GM19372 (cell line): ENCODE results near the gene ICE2.
"Not testable (repeated sequence)": the region's sequence is repeated elsewhere in the genome, so short reads cannot be mapped to it uniquely, and the experiment has no call there.

Experiments used
- ATAC-seq: cut with Tn5 transposase; IDR thresholded peaks from one replicate; pipeline ENCODE4 v1.9.1; 2021; ENCODE audit warnings: mild to moderate bottlenecking, low read depth, moderate library complexity; ENCODE audit not compliant: unreplicated experiment

Gene ICE2

DNA sequence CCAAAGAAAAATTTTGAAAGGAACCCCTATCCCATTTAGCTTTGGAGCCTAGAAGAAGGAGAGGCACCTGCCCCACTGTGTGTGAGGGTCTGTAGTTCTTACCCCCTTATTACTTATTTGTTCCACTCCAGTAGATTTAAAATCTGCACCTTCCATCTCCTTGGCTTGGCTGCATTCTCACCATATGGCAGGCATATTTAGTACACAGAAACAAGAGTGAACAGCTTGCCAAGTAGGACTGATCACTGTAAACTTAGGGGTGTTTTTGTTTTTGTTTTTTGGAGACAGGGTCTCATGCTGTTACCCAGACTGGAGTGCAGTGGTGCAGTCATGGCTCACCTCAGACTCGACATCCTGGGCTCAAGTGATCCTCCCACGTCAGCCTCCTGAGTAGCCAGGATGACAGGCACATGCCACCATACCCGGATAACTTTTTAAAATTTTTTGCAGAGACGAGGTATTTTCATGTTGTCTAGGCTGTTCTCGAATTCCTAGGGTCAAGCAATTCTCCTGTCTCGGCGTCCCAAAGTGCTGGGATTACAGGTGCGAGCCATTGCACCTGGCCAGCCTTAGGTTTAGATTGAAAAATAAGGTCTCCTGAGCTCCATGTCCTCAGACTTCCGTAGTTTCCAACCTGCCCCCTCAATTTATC is 67.0 kb downstream of the ICE2 start:
- ATAC-seq: no peak

DNA sequence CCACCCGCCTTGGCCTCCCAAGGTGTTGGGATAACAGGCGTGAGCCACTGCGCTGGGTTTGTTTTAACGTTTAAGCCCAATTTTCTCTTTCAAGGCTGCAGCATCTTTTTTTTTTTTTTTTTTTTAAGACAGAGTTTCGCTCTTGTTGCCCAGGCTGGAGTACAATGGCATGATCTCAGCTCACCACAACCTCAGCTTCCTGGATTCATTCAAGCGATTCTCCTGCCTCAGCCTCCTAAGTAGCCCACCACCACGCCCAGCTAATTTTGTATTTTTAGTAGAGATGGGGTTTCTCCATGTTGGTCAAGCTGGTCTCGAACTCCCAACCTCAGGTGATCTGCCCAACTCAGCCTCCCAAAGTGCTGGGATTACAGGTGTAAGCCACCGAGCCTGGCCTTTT is 68.6 kb downstream of the ICE2 start:
- ATAC-seq: not testable (repeated sequence)

- peak; percentile 59 for ATAC-seq
These were observed 70.4 kb downstream of the ICE2 start for GRCh38 chr15:60408463-60408981.

- ATAC-seq: no peak
These were observed 71.5 kb downstream of the ICE2 start for GRCh38 chr15:60407415-60407805.

DNA sequence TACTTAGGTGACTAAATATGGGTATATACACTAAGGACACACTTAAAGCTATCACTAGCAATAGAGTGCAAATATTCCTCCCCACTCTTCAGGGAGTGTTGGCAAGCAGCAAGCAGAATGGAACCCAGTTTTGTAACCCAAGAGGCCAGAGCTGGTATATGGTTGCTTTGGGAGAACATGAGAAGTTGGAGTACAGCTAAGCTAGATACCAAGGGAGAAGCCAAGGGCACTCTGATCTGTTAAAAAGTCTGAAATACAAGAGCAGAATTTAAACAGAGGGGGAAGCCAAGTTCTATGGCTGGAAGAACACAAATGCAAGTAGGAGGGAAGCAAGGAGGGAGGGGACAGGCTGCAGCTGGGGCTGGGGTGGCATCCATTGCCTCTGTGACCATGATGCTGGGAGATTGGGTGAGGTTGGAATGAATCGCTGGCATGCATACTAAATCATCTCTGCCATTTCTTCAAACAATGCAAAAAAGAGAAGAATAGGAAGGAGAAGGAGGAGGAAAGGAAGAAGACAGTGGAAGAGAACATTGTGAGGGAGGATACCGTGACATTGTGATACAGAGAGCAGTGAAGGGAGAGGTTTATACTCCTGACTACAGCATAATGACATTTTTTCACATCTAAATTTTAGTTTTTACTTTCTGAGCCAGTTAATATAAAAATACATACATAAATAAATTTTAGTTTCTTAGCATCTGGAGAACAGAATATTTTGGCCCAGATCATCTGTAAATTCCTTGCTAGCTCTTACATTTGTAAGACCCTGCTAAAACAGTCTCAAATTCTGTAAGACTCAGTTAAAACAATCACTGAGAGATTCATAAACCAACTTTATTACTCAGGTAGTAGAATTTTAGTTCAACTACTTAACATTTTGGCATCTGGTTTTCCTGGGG is 72.2 kb downstream of the ICE2 start:
- ATAC-seq: no peak

GRCh38 chr15:60405399-60405798 is 73.5 kb downstream of the ICE2 start:
- ATAC-seq: no peak

- not testable (repeated sequence) for ATAC-seq
These were observed 74.6 kb downstream of the ICE2 start for GRCh38 chr15:60404351-60404750.

- ATAC-seq: no peak
These were observed 78.0 kb downstream of the ICE2 start for GRCh38 chr15:60400944-60401343.

- no peak for ATAC-seq
These were observed 79.0 kb downstream of the ICE2 start for GRCh38 chr15:60399931-60400330.

DNA sequence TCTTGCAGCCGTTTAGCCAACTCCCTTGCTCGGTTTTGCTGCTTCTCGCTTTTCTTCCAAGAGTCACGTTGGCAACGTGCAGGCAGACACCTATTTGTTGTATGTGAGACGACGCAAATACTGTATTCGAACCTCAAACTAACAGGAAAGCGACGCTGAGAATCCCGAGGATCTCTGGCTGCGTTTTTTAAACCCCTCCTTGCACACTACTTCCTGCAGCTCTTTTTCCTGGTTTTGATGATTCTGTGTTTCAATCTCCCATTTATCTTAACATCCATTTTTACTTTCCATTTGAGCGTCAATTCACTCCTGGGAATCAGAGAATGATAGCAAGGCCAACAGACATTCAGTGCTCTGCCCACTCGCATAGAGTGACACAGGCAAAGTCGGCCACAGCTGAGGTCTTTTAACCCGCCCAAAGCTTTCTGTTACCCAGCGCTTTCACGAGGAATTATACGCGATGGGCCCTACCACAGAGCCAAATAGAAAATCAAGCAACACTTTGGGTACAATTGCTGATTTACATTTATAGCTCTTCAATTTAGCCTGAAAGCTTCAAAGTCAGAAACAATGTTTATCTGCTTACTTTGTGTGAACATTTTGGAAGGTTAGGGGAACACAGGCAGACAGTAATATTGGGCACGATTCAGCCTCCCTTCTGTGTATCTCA is 79.6 kb downstream of the ICE2 start:
- no peak for ATAC-seq

DNA sequence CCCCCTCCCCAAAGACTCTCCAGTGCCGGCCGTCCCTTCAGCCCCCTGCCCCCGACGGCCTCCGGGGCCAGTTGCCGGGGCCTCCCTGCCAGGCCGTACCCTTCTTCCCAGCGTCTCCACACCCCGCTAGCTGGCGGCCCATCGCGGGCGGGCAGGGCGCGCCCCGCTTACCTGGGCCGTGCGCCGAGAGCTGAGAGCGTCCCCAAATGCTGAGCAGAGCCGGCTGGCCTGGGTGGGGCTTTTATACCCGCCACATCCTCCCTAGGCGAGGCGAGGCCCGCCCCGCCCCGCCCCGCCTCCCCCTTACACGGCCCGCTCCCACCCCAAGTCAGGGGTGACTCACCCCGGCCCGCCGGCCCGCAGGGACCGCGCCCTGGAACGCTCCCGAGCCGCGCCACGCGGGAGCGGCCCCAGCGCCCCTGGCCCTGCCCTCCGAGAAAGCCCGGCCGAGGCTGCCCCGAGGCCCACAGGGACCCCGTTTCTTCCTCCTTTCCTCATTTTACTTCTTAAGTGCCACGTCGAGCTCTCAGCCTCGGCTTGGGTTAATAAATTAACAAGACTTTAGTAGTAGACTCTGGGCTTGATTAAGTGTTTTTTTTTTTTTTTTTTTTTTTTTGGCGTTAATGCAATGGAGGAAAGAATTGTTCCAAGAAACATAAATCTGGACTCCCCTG is 81.0 kb downstream of the ICE2 start, which contains the start of gene ANXA2:
Gene ANXA2, minus strand, starts transcription at position 215 of the 674 bp plus-strand sequence. CDS start 11,911 bp downstream, outside the sequence.
- peak; percentile 68 for ATAC-seq

DNA sequence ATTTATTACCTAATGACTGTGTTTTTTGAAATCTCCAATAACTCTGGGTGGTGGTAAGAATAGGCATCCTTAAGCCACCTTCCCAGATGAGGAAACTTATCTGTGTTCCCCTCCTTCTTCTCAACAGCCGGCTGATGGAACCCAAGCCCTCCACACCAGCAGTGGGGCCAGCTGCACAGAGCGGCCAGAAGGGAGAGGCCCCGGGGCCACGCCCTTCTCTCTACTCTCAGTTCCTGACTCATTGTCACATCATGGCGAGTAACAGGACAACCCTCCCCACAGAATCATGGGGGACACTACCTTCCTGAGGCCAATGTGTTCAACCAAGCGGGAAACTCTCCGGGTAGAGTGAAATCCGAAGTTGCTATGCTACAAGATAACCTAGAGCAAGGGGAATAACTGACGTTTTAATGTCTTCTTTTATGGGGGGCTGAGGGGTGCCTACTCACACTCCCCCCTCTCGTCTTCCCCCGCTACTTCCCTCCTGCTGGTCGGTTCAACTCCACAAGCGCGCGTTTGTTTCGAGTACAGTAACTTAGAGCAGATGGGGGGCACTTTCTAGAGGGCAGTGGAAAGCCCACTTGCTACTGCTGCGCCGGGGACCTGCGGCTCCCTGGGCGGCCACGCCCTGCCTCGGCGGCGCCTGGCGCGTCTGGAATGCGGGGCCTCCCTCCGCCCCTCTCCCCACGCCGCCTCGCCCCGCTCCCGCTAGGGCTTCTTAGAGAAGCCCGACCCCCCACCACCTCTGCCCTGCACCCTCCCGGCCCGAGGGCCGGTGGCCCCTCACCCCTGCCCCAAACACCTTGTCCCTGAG is 81.8 kb downstream of the ICE2 start:
- peak; percentile 64 for ATAC-seq

- ATAC-seq: no peak
These were observed 82.4 kb downstream of the ICE2 start for GRCh38 chr15:60396560-60396957.

DNA sequence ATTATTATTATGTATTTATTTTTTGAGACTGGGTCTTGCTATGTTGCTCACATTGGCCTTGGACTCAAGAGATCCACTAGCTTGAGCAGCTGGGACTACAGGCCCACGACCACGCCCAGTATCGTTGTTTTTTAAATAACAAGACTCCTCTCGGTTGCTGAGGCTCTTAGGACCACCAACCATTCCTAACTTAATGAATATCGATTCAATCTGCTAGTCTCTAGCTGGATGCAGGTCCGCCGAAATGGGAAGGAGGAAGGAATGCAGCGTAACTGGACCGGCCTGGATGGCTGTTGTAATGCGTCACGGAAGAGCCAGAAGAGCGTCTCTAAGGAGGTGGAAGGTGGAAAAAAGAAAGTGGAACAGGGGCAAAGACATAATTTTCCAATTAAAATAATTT is 82.8 kb downstream of the ICE2 start:
- no peak for ATAC-seq

DNA sequence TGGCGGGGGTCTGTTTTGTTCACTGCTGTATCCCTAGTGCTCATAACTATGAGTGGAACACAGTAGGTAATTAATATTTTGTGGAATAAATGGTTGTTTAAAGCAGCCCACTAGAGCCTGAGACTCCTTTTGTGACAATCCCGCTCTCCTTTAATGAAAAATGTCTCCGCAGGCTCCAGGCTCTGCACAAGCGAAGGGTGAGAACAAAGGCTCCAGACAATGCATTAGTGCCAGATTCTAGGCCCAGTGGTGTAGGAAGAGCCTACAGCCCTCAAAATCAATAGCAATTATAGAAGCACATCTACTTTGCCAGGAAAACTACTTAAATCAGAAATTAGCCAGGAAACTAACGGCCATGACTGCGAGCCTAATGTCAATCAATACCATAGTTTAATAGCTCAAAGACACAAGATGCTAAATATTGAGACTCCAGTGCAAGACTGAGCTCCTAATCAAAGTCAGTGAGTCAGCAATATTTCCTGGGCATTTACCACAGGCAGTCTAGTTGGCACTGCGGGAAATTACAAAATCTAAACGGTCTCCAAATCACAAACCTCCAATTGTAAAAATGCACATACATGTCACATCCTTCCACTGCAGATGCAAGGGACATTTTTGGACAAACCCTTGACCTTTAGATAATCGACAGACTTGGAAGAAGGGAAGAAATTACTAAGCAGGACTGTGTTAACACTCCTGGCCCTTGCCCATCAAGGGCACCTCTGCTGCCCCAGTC is 83.5 kb downstream of the ICE2 start:
- ATAC-seq: no peak

GRCh38 chr15:60394689-60395097 is 84.2 kb downstream of the ICE2 start:
- no peak for ATAC-seq

DNA sequence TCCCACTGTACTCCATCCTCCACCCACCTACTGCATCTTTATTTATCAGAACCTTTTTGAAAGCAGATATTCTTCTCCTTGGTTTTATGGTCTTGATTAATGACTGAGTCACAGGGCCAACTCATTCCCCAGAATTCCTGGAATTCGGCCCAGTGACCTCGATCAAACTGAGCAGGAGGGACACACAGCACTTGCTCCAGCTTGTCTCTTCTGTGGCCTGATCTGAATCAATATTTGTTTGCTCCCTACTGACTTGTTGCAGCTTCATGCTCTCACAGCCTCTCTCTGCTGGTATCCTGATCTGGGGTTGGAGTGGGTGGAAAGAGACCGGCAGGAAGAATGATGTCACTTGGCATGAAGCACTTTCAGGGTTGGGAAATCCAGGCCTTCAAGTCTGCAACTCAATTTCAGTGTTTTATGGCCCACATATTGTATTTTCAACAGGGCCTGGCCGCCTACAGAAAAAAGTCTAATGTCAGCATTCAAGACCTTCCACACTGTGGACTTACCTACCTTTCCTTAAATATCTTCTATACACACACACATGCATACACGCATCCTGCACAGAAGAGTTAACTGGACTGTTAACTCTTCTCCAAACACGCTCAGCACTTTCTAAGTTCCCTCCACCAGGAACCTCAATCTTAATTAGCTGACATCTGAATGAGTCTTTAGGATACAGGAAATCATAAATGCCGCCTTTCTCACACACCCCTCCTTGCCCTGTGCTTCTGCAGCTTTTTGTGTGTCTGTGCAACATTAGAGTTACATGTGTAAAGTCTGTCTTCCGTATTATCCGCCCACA is 85.8 kb downstream of the ICE2 start:
- ATAC-seq: no peak

GRCh38 chr15:60392601-60392985 is 86.3 kb downstream of the ICE2 start:
- no peak for ATAC-seq
